Measurements from ENCODE around the gene GFI1.

The GFI1 gene

DNA sequence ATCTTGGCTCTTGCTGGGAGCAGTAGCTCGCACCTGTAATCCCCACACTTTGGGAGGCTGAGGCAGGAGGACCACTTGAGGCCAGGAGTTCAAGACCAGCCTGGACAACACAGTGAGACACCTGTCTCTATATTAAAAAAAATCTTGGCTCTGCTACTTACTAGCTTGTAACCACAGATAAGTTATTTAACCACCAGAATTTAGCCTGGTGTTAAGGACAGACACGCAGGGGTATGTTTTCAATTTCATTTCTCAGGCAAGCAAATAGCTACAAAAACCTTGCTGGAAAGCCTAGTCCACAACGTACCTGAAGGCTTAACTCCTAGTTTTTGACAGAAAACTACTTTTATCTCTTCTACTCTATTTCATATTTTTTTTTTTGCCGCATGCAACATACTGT, 24.8 kb upstream of the GFI1 start:
- TF ChIP-seq, protein P1, sequence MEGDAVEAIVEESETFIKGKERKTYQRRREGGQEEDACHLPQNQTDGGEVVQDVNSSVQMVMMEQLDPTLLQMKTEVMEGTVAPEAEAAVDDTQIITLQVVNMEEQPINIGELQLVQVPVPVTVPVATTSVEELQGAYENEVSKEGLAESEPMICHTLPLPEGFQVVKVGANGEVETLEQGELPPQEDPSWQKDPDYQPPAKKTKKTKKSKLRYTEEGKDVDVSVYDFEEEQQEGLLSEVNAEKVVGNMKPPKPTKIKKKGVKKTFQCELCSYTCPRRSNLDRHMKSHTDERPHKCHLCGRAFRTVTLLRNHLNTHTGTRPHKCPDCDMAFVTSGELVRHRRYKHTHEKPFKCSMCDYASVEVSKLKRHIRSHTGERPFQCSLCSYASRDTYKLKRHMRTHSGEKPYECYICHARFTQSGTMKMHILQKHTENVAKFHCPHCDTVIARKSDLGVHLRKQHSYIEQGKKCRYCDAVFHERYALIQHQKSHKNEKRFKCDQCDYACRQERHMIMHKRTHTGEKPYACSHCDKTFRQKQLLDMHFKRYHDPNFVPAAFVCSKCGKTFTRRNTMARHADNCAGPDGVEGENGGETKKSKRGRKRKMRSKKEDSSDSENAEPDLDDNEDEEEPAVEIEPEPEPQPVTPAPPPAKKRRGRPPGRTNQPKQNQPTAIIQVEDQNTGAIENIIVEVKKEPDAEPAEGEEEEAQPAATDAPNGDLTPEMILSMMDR (IDR thresholded peaks at IDR 0.05; ENCODE audit: insufficient read depth, missing control alignments) = no peak
- DNase-seq (ENCODE audit: insufficient read length, low spot score) (no peak), FAIRE-seq (no peak)

DNA sequence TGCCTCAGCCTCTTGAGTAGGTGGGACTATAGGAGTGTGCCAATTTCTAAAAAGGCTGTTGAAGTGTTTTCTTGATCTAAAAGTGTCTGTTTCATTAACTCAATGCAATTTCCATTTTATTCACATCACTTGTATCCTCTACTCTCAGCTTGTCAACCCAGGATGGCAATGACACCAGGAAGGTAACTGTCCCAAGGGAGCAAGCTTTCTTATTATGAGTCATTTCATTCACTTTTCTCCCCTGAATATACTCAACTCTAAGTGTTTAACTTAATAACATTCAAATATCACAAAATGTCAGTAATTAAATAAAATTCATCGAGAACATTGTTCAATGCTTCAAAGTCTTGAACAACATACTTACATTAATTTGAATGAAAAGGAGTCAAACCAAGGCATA, 22.9 kb upstream of the GFI1 start:
- FAIRE-seq (no peak), DNase-seq (ENCODE audit: insufficient read length, low spot score) (no peak)
- TF ChIP-seq, protein P1 (IDR thresholded peaks at IDR 0.05; ENCODE audit: insufficient read depth, missing control alignments) = no peak

DNA sequence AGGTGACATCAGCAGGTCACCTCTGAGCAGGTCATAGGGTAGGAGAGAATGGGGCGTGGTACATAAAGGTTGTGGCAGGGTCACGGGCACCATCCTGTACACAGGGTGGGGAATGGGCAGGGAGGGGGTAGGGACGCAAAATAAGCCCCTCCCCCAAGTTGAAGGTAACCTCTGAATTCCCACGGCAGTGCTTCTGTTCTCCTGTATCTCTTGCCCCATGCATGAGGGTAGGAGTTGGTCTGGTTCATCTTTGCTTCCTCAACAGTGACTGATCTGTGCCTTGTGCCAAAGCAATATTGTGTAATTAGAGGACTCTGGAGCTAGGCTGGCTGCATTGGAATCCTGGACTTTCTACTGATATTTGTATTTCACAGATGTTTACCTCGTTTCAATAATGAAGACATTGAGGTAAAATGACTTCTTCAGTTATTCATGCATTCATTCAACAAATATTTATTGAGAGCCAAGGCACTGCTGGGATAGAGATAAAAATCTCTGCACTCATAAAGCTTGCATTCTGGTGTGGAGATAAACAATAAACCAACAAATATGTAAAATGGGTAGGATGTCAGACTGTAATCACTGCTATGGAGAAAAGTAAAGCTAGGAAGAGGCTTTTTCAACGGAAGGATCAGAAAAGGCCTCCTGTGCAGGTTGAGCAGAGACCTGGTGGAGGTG, 18.4 kb upstream of the GFI1 start:
- DNase-seq (ENCODE audit: insufficient read length, low spot score) = no peak

DNA sequence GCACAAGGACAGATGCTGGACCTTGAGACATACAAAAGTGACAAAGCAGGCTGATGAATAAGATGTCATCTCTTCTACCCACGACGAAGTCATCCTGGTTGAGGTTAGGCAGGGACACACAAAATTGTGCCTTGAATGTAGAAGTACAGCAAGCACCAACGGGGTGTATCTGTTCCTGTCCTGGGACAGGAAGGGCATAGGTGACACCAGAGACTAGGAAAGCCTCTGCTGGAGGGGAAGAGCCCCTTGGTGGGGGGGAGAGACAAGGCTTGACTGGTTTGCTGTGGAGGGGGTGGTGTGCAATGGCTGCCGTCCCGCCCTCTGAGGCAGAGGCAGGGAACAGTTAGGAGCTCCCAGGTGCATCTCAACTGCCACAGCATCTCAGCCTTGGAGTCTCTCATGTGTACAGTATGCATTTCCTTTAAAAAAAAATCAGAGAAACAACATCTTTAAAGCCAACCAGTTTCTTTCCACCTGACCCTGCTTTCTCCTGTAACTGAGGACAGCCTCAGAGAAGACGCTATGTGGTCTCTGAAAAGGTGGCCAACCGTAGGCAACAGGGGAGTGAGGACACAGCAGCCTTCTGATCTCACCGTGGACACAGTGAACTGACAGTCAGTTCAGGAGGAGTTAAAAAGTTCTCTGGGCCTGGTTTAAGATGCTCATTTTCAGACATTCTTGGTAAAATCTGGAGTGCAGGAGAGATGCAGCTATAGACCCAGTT, 17.7 kb upstream of the GFI1 start:
- TF ChIP-seq, protein P1 (IDR thresholded peaks at IDR 0.05; ENCODE audit: insufficient read depth, missing control alignments) = no peak
- DNase-seq (ENCODE audit: insufficient read length, low spot score) = no peak
- no peak for FAIRE-seq

More for the DNA sequence above, 18.4 kb upstream of the GFI1 start:
- no peak for FAIRE-seq
- TF ChIP-seq, protein P1 (IDR thresholded peaks at IDR 0.05; ENCODE audit: insufficient read depth, missing control alignments) = no peak

DNA sequence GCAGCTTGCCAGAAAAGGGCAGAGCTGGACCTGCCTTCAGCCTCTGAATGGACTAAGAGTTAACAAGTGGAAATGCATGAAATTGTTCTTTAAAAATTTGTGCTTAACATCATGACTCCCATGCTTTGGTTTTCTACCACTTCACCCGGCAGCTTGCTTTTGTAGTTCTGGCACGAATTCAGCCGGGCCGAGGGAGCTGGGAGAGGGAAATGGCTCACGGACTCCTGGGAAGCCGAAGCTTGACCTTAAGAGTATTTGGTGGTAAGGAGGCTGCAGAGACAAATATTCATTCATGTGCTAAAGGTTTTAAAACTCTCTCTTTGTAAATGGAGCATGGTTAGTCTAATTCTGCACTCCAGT, 17.2 kb upstream of the GFI1 start:
- DNase-seq (ENCODE audit: insufficient read length, low spot score) (no peak), FAIRE-seq (no peak)
- TF ChIP-seq, protein P1 (IDR thresholded peaks at IDR 0.05; ENCODE audit: insufficient read depth, missing control alignments) = no peak

DNA sequence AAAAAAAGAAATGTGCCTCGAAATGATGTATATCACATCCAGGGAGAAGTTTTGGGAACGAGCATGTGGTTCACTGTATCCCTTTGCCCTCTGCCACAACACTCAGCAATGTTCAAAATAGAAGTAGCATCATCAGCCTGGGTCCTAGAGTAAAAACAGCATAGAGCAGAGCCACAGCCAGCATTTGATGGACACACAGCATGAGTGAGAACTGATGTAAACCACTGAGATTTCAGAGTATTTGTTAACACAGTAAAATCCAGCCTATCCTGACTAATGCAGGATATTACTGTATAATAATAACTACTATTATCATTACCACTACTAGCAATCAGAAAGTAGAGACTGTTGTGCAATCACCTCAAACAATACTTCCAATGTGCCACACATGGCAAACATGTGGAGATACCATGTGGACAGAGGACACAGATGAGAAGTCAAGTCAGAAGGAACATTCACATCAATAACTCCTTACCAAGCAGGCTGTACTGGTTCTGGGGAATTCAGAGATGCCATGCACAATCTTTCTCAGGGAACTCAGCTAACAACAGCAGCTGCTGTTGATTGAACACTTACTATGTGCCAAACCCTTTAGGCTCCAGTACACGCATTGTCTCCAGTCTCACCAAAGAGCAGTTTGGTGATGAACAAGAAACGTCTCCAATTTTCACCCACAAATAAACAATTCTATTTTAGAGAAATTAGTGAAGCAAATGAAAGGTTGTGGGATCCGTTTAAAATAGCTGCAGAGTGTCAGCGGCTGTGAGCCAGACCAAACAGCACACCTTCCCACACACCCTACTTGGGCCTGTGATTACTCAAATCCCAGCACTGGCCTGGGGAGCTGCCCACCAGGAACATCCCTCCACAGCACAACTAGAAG, 16.6 kb upstream of the GFI1 start:
- FAIRE-seq = no peak
- TF ChIP-seq, protein P1 (IDR thresholded peaks at IDR 0.05; ENCODE audit: insufficient read depth, missing control alignments) = no peak
- no peak for DNase-seq (ENCODE audit: insufficient read length, low spot score)

All from D721Med (cell line).